Endothelial cell of umbilical vein (primary cell): Measurements from ENCODE around the gene RAB44. TPM values are rescaled to one million over a fixed set of nuclear protein-coding genes. Genes with fewer than 3 reads are reported as not detected.

Source experiments
- BruUV-seq: library from RNA; stranded (reverse); fragments of 400-500 nt; replicated peaks from 2 replicates; lab custom pipeline; 2021; lab: Mats Ljungman, UMichigan
- CTCF ChIA-PET: fragments of 300-600, 350-600 bp; sonication (Branson Sonifier 250); formaldehyde crosslinking; loops from one replicate; lab custom pipeline; 2021; ENCODE audit warnings: antibody characterized with exemption, inconsistent platforms; lab: Charles Lee
- POLR2A ChIA-PET: fragments of 300-600, 350-600 bp; sonication (Branson Sonifier 250); formaldehyde crosslinking; loops from one replicate; lab custom pipeline; 2021; ENCODE audit warnings: antibody characterized with exemption, inconsistent platforms; lab: Charles Lee
- DNase-seq: peaks from one replicate; pipeline ENCODE4 v3.0.0-alpha.2; 2011; ENCODE audit warnings: low read depth, low spot score
- FAIRE-seq: peaks from 2 replicates; lab custom pipeline; 2011; peaks lifted over from hg19 to GRCh38; lab: Jason Lieb, UNC
- H2AFZ ChIP-seq: 2 replicates; pipeline ENCODE4 v1.6.0; 2012; ENCODE audit warnings: low read depth, low read length, control low read depth, inconsistent platforms
- H3K27ac ChIP-seq: 2 replicates; pipeline ENCODE4 v1.5.1; 2011; ENCODE audit warnings: low read depth, mild to moderate bottlenecking, control low read depth, low read length, moderate library complexity; ENCODE audit not compliant: insufficient read depth
- H3K27me3 ChIP-seq, 2 experiments: 2 replicates each; pipeline versions ENCODE4 v1.6.0 to v1.6.1; 2011; ENCODE audit warnings: low read length in 2 of 2, mixed read lengths in 1 of 2; ENCODE audit not compliant: control insufficient read depth in 2 of 2, insufficient read depth in 2 of 2
- H3K36me3 ChIP-seq, 2 experiments: 2 replicates in 1 of 2; 3 replicates in 1 of 2; pipeline ENCODE4 v1.5.1; 2011; ENCODE audit warnings: low read length in 2 of 2, mild to moderate bottlenecking in 1 of 2, moderate library complexity in 1 of 2; ENCODE audit not compliant: control insufficient read depth in 2 of 2, insufficient read depth in 2 of 2; ENCODE audit errors: extremely low read depth in 1 of 2
- H3K4me1 ChIP-seq: 3 replicates; pipeline ENCODE4 v1.5.1; 2011; ENCODE audit warnings: mild to moderate bottlenecking, low read length; ENCODE audit not compliant: control insufficient read depth, insufficient read depth; ENCODE audit errors: extremely low read depth
- H3K4me2 ChIP-seq: 2 replicates; pipeline ENCODE4 v1.6.1; 2011; ENCODE audit warnings: low read length, control low read depth, mixed read lengths; ENCODE audit not compliant: insufficient read depth
- H3K4me3 ChIP-seq, 3 experiments: fragments of 200-600 bp in 1 of 3; sonication (generic), shearing (Covaris generic) in 1 of 3; replicated peaks in 1 of 3; 2 replicates each; pipeline ENCODE4 v1.5.1; 2011 to 2016; ENCODE audit warnings: control low read depth in 3 of 3, low read length in 3 of 3, mild to moderate bottlenecking in 2 of 3, inconsistent platforms in 1 of 3, low read depth in 1 of 3, moderate library complexity in 1 of 3; ENCODE audit not compliant: insufficient read depth in 1 of 3
- H3K79me2 ChIP-seq: 2 replicates; pipeline ENCODE4 v1.6.0; 2012; ENCODE audit warnings: low read length, inconsistent platforms; ENCODE audit not compliant: control insufficient read depth, insufficient read depth
- H3K9ac ChIP-seq: replicated peaks from 2 replicates; pipeline ENCODE3; 2011; ENCODE audit warnings: low read length, control low read depth; ENCODE audit not compliant: insufficient read depth; ENCODE audit errors: extremely low read depth
- H3K9me1 ChIP-seq: replicated peaks from 3 replicates; pipeline ENCODE4 v1.6.0; 2011; ENCODE audit warnings: mild to moderate bottlenecking, low read length; ENCODE audit not compliant: control insufficient read depth, insufficient read depth; ENCODE audit errors: extremely low read depth
- H3K9me3 ChIP-seq: replicated peaks from 2 replicates; pipeline ENCODE4 v1.5.1; 2012; ENCODE audit warnings: low read length, inconsistent platforms; ENCODE audit not compliant: control insufficient read depth, insufficient read depth
- H4K20me1 ChIP-seq: replicated peaks from 2 replicates; pipeline ENCODE3; 2011; ENCODE audit warnings: mild to moderate bottlenecking, low read length; ENCODE audit not compliant: control insufficient read depth, insufficient read depth; ENCODE audit errors: extremely low read depth
- CTCF ChIP-seq, 2 donors: IDR thresholded peaks; 1 replicate in 1 of 2; 2 replicates in 1 of 2; pipeline ENCODE4 v1.5.1; 2011; ENCODE audit warnings: low read length in 2 of 2, mild to moderate bottlenecking in 2 of 2, moderate library complexity in 2 of 2, control low read depth in 1 of 2, inconsistent platforms in 1 of 2, low read depth in 1 of 2; ENCODE audit not compliant: insufficient read depth in 1 of 2; ENCODE audit errors: extremely low read depth in 1 of 2
- EZH2 ChIP-seq: IDR thresholded peaks from 2 replicates; pipeline ENCODE4 v1.6.1; 2012; ENCODE audit warnings: borderline replicate concordance, low read depth, mild to moderate bottlenecking, moderate library complexity, low read length, inconsistent platforms; ENCODE audit not compliant: severe bottlenecking
- FOS ChIP-seq: IDR thresholded peaks from 2 replicates; pipeline ENCODE4 v1.6.1; 2011; ENCODE audit warnings: mild to moderate bottlenecking, low read length, moderate library complexity, borderline replicate concordance; ENCODE audit not compliant: insufficient read depth
- JUN ChIP-seq: IDR thresholded peaks from 2 replicates; pipeline ENCODE4 v1.6.1; 2011; ENCODE audit warnings: borderline replicate concordance, low read depth; ENCODE audit not compliant: insufficient read length, insufficient read depth
- MAX ChIP-seq: IDR thresholded peaks from 2 replicates; pipeline ENCODE4 v1.6.1; 2011; ENCODE audit not compliant: insufficient read depth, insufficient read length
- POLR2A ChIP-seq: IDR thresholded peaks from 2 replicates; pipeline ENCODE4 v1.6.1; 2012; ENCODE audit warnings: low read depth, mild to moderate bottlenecking, control low read depth, low read length
- POLR2AphosphoS5 ChIP-seq: IDR thresholded peaks from 2 replicates; pipeline ENCODE4 v1.6.1; 2012; ENCODE audit warnings: low read depth, mild to moderate bottlenecking, control low read depth, low read length, moderate library complexity; ENCODE audit not compliant: insufficient read depth
- dilution Hi-C: fragments of 300-500 bp; cut with MboI; formaldehyde crosslinking; loops from one replicate; pipeline ENCODE4 v1.15.0; 2019; ENCODE audit warnings: low sequenced_read_pairs; ENCODE audit not compliant: extremely low pct_ligation_motif_present
- intact Hi-C: fragments of 100-400 bp; cut with micrococcal nuclease; formaldehyde crosslinking; loops from one replicate; pipeline ENCODE4 v1.10.0; 2022
- polyA plus RNA-seq, 4 experiments: library from polyadenylated mRNA; depleted of rRNA in 3 of 4; stranded (reverse) in 3 of 4; unstranded in 1 of 4; fragments of >200 nt; gene quantifications; 2 replicates each; pipeline versions ENCODE4 v1.2.1 to v1.2.3, GENCODE V29; 2011 to 2012; ENCODE audit warnings: missing spikeins in 1 of 4
- total RNA-seq: library from RNA; stranded (reverse); gene quantifications from 2 replicates; pipeline ENCODE4 v1.2.3, GENCODE V29; 2021

RAB44 gene
- total and polyA plus RNA-seq, 2 donors (not counting 3 experiments of a cell fraction or from before 2014, with no cell fraction given): 0.03 to 0.11 TPM

- no peak overlapping the region for H3K4me3 ChIP-seq
- POLR2A ChIA-PET: no interaction called here
- no peak overlapping the region for H3K27ac ChIP-seq
- intact Hi-C loops: no loop called here
- no peaks in the 10 kb centered on the region for H3K36me3 ChIP-seq
- dilution Hi-C loops: no loop called here
- FAIRE-seq: no peak
- H3K4me1 ChIP-seq: no peaks in the 10 kb centered on the region
- no peaks in the 10 kb centered on the region for H3K79me2 ChIP-seq
- TF ChIP-seq FOS: no peak
- no peak for TF ChIP-seq EZH2
- TF ChIP-seq POLR2AphosphoS5: no peak
- no peak for TF ChIP-seq POLR2A
- TF ChIP-seq MAX: no peak
- TF ChIP-seq JUN: no peak
- no peak for TF ChIP-seq CTCF (IDR thresholded peaks at IDR 0.05; ENCODE audit: extremely low read depth in 1 of 2, insufficient read depth in 1 of 2, low read depth in 1 of 2, low read length in 2 of 2)
- CTCF ChIA-PET: interaction anchor here (0.6 to 1.2 kb wide), 4 partner anchors 13 to 308 kb away, joined by 3 to 5 read pairs (median 3); no protein-coding TSS in a partner anchor
- H3K9ac ChIP-seq: no peak overlapping the region
- DNase-seq: no peak
- no peak overlapping the region for H2AFZ ChIP-seq
- no peaks in the 10 kb centered on the region for H3K9me3 ChIP-seq
- H3K27me3 ChIP-seq: no peaks in the 10 kb centered on the region
- H4K20me1 ChIP-seq: no peaks in the 10 kb centered on the region
- no peaks in the 10 kb centered on the region for H3K9me1 ChIP-seq
- no TSS peak for BruUV-seq
- no peak overlapping the region for H3K4me2 ChIP-seq
Measured at GRCh38 chr6:36692220-36692619, 5.4 kb upstream of the RAB44 start.
